Measurements from ENCODE around the gene SORT1.

DNA sequence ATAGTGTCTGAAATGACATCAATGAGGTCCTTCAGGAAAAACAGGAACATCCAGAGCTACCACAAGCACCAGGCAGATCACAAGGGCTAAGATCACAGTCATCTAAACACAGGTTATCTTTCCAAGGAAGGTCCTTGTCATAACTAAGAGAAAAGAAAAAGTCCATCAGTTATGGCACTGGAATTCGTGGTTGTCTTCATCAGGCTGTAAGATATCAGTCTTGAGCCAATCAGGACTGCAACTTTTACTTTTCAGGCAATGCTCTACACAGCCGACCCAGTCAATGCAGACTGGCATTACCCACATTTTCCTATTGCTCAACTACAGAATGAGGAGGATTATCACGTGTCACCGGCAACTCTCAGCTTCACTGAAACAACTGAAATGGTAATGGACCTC, 26.4 kb downstream of the SORT1 start:
- TF ChIP-seq, protein P1, sequence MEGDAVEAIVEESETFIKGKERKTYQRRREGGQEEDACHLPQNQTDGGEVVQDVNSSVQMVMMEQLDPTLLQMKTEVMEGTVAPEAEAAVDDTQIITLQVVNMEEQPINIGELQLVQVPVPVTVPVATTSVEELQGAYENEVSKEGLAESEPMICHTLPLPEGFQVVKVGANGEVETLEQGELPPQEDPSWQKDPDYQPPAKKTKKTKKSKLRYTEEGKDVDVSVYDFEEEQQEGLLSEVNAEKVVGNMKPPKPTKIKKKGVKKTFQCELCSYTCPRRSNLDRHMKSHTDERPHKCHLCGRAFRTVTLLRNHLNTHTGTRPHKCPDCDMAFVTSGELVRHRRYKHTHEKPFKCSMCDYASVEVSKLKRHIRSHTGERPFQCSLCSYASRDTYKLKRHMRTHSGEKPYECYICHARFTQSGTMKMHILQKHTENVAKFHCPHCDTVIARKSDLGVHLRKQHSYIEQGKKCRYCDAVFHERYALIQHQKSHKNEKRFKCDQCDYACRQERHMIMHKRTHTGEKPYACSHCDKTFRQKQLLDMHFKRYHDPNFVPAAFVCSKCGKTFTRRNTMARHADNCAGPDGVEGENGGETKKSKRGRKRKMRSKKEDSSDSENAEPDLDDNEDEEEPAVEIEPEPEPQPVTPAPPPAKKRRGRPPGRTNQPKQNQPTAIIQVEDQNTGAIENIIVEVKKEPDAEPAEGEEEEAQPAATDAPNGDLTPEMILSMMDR (conservative IDR thresholded peaks at IDR 0.05): no peak
- no peak for TF ChIP-seq ZFX (IDR thresholded peaks at IDR 0.05)

Measured in C4-2B (cell line).